WI38 (cell line): Measurements from ENCODE around the gene DEPDC1.

Experiments
- H3K4me3 ChIP-seq: 2 replicates; pipeline ENCODE4 v1.5.1; 2011; ENCODE audit warnings: low read depth, mild to moderate bottlenecking, control low read depth, low read length
- TF ChIP-seq, protein P1 (sequence below): IDR thresholded peaks from 2 replicates; pipeline ENCODE4 v1.5.1; 2012; ENCODE audit warnings: low read depth, mild to moderate bottlenecking, control low read depth, low read length

DEPDC1 gene

DNA sequence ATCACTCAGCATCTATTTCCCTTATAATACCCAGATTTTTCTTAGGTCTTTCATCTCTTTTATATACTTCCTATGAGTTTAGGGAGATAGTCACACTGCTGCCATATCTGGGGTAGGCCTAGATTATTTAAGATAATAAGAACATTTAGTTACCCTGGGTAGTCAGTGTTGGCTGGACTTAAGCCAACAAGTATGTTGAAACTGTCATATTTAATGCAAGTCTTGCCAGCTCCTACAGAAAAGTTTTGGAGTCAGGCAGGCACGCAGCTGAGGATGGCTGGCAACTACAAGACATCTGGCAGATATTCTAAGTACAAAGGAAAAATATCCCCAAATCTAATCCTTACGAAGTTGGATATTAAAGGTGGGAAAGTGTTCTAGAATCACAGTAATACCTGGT, 19.2 kb upstream of the DEPDC1 start:
- no peak overlapping the region for H3K4me3 ChIP-seq
- TF ChIP-seq, protein P1, sequence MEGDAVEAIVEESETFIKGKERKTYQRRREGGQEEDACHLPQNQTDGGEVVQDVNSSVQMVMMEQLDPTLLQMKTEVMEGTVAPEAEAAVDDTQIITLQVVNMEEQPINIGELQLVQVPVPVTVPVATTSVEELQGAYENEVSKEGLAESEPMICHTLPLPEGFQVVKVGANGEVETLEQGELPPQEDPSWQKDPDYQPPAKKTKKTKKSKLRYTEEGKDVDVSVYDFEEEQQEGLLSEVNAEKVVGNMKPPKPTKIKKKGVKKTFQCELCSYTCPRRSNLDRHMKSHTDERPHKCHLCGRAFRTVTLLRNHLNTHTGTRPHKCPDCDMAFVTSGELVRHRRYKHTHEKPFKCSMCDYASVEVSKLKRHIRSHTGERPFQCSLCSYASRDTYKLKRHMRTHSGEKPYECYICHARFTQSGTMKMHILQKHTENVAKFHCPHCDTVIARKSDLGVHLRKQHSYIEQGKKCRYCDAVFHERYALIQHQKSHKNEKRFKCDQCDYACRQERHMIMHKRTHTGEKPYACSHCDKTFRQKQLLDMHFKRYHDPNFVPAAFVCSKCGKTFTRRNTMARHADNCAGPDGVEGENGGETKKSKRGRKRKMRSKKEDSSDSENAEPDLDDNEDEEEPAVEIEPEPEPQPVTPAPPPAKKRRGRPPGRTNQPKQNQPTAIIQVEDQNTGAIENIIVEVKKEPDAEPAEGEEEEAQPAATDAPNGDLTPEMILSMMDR, result no peak

DNA sequence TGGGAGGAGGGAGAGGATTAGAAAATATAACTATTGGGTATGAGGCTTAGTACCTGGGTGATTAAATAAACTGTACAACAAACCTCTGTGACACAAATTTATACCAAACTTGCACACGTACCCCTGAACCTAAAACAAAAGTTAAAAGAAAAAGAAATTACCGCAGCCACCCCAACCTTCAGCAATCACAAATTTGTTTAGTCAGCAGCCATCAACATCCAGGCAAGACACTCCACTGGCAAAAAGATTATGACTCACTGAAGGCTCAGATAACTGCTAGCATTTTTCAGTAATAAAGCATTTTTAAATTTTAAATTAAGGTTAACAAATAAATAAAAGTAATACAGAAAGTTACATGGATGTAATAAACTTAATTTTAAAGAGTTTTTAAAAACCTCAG, 14.4 kb upstream of the DEPDC1 start:
- H3K4me3 ChIP-seq, result no peak overlapping the region
- TF ChIP-seq, protein P1, result no peak

DNA sequence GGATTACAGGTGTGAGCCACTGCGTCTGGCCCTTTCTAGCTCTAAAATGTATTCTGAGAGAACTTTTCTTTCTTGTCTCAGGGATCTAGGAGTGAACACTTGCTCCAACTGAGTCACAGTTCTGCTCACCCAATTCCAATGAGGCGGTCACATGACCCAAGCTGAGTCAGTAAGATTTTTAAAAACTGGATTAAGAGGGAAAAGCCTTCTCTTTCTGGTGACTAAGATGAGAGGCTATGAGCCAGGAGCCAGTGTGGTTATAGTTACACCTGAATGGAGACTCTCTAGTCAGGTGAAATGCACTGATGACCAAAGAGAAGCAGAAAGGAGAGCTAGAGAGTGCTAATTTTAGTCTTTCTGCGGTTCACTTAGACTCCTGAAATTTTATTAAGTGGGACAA, 9.5 kb upstream of the DEPDC1 start:
- TF ChIP-seq, protein P1, result no peak

DNA sequence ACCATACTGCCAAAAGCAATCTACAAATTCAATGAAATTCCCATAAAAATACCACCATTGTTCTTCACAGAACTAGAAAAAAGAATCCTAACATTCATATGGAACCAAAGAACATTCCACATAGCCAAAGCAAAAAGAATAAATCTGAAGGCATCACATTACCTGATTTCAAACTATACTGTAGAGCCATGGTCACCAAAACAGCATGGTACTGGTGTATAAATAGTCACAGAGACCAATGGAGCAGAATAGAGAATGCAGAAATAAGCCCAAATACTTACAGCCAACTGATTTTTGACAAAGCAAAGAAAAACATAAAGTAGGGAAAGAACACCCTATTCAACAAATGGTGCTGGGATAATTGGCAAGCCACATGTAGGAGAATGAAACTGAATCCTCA, 6.2 kb upstream of the DEPDC1 start:
- H3K4me3 ChIP-seq, result no peak overlapping the region
- TF ChIP-seq, protein P1, result no peak

More for the DNA sequence above, 9.5 kb upstream of the DEPDC1 start:
- no peak overlapping the region for H3K4me3 ChIP-seq

DNA sequence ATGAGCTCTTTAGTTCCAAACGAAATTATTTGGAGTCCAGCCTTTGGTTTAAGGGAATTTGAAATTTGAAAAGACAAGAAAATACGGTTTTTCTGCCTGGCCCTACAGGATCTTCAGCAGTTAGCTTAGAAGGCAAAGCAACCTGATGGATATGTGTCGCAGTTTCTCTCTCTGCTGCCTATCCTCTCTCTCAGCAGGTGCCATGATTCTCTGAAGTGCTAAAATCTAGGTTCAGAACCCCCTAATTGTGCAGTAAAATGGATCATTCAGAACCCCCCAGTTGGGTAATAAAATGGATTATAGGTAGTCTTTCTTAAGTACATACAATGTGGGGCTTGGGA, 446 bp upstream of the DEPDC1 start:
- TF ChIP-seq, protein P1, result no peak
- H3K4me3 ChIP-seq, result peak overlapping the region; percentile 96

DNA sequence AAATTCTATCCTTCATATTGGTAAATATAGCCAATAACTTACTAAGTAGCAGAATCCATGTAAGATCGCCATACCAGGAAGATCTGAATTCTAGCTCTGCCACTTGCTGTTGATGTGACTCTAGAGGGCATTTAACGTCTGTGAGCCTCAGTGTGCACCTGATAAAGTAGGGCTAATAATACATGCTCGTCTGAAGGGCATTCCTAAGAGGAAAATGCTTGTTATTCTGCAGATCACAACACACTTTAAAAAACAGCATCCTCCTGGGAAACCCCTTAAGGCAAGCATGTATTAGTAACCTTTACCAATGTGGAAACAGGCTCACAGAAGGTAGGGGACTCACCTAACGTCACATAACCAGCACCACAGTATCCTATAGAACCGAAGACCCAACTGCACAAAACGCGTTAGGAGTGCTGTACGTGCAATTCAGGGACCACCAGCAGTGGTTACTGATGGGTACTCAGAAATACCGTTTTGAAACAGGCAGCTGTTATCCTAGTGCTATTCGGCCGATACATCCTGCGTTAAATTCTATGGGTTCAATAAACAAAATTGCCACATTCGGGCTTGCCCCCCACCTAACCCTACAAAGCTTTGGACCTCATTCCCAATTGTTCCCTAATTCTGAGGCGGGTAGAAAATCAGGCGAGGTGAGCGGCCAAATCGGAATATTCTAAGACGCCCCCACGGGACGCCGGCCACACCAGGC, 758 bp downstream of the DEPDC1 start:
- TF ChIP-seq, protein P1, result no peak
- H3K4me3 ChIP-seq, result peak overlapping the region; percentile 96

DNA sequence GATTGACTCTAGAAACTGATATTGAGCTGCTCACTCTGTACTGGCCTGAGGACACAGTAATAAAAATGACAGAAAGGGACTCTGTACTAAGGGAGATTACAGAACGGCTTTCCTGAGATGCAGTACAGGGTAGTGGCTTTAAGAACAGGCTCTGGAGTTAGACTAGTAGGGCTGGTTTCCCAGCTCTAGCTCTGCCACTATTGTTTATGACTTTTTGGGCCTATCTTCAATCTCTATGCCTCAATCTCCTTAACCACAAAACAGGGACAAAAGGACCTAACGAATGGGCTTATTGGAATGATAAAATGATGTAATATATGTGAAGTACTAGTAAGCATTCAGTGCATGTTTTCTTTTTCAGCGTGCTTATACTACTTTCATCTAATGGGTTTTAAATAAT, 1.4 kb downstream of the DEPDC1 start:
- peak overlapping the region; percentile 96 for H3K4me3 ChIP-seq
- TF ChIP-seq, protein P1, result no peak
